Activated CD4-positive, alpha-beta T cell treated with anti-CD3 and anti-CD28 coated beads for 4 hours (primary cell): ENCODE results near the gene ESPN.

ENCODE experiments used
- DNase-seq, 2 donors: peaks; one replicate each; pipeline ENCODE4 v3.0.0-alpha.2; 2020

Gene ESPN

DNA sequence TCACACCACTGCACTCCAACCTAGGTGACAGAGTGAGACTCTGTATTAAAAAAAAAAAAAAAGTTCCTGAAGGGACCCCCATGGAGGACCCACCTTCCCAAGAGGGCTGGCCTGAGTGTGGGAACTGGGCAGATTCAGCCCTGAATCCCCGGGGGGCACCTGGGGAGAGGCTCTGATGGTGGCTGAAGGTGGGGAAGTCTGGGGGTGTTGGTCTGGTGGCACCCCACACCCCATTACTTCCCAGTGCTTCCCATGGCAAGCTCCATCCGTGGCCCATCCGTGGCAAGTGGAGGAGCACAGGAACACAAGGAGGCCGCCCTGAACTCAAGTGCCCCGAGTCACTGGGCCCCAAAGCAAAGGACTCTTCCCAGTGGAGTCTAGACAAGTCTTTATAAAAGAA is 42.2 kb downstream of the ESPN start:
- no peak for DNase-seq

DNA sequence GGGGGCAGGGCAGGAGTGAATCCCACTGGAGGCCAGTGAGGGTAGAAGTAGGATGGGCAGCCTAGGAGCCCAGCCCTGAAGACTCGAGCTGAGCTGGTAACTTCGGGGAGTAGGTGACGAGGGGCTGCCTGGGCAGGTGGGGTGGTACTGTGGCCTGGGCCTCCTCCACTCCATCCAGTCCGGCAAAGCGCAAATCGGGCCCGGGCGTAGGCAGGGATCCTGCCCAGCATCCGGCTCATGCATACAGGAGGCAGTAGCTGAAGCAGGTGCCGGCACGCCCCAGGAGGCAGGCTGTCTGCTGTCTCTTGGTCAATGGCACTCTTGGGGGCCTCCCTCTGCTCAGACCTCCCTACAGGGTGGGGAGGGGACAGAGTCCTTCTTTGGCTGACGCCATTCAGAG is 42.6 kb downstream of the ESPN start:
- DNase-seq, result no peak

DNA sequence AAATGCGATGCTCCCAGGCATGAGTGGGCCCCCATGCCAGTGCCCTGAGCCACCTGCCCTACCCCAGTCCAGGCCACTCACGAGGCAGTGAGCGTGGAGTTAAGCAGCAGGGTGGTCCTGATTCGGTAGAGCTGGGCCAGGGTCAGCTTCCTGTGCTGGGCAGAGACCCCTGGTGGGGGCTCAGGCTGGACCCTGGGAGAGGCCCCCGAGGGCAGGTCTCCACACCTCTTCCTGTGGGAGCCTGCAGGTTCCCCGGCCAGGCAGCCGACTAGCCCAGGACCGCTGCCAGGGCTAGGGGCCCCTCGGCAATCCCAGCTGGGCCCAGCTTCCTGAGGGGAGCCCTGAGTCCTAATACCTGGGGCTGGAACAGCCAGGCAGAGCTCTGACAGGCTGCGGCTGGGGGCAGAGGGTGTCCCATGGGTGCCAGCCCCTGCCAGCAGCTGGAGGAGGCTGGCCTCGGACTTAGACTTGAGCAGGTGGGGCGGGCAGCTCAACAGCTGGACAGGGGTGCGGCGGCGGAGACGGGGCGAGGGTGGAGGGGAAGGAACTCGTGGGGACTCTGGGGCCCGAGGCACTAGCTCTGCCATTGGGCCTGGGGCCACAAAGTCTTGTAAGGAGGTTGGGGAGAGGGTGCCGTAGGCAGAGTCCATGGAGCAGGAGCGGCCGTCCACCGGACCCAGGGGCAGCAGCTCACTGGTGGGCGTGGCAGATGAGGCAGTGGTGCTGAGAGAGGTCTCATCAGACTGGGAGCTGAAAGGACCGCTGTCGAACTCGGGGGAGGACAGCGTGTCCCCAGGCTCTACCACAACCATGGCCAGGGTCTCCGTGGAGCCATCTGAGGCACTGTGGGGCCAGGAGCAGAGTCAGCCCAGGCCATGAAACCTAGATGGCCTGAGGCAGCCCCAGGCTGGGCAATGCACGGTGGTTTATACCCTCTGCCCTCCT is 43.4 kb downstream of the ESPN start:
- DNase-seq, result no peak

DNA sequence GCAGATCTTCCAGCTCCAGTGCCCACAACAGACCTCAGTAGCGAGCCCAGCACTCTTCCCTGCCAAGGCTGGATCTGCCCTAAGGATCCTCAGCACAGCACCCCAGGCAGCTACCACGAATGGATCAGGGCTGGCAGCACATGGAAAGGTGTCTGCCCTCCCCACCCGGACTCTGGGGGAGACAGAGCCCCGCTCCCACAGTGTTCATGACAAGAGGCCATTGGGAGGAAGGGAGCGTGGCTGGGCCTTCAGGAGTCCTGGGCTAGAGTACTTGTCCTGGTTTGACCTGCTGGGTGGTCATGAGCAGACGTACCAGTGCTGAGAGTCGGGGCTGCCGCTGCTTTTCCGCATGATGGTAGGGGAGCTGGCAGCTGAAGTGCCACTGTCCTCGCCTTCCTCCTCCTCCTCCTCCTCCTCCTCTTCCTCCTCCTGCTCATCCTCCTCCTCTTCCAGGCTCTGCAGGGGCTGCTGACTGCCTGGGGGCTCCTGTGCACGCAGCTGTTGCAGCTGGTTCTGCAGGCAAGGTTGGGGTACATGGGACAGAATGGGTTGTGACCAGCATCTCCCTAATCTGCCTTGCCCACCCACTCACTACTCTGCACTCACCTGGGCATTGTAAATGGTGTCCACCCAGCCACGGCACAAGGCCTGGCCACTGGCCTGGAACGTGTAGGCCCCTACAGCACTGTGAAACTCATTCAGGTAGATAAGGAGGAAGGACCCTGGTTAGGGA is 44.3 kb downstream of the ESPN start:
- DNase-seq, result no peak

DNA sequence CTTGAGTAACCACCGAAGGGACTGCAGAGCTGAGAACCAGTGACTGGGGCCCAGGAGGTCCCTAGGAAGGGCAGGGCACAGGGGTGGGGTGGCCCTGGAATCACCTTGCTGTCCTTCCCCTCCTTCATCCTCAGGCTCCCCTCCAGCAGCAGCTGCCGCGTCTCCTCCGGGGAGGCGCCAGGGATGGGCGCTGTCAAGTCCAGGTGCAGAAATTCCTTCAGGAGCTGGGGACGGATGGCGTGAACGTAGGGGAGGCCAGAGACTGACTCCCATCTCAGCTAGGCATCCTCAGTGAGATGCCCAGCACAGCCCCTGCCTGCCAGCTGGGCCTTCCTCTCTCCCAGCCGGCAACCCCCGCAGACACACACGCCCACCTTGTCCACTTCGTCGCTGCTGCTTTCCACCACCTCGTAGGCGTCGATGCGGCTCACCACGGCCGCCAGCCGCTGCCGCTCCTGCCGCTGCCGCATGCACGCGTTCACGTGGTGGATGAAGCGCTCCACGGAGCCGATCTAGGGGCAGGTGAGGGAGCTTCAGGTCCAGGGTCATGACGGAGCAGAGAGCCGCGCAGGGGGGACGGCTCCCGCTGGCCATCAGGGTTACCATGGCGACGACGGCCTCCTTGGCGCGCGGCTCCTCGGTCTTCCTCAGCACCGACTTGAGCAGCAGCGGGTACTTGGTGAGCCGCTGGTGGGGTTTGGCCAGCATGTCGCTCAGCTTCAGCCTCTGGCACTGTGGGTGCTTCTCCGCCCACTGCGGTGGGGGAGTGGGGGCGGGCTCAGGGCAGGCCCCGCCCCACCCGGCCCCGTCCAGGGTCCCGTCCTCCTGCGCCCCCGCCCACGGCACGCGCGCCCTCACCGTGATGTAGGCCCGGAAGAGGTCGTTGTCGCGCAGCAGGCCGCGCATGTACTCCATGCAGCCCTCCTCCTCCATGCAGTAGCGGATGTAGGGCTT is 45.8 kb downstream of the ESPN start:
- no peak for DNase-seq

DNA sequence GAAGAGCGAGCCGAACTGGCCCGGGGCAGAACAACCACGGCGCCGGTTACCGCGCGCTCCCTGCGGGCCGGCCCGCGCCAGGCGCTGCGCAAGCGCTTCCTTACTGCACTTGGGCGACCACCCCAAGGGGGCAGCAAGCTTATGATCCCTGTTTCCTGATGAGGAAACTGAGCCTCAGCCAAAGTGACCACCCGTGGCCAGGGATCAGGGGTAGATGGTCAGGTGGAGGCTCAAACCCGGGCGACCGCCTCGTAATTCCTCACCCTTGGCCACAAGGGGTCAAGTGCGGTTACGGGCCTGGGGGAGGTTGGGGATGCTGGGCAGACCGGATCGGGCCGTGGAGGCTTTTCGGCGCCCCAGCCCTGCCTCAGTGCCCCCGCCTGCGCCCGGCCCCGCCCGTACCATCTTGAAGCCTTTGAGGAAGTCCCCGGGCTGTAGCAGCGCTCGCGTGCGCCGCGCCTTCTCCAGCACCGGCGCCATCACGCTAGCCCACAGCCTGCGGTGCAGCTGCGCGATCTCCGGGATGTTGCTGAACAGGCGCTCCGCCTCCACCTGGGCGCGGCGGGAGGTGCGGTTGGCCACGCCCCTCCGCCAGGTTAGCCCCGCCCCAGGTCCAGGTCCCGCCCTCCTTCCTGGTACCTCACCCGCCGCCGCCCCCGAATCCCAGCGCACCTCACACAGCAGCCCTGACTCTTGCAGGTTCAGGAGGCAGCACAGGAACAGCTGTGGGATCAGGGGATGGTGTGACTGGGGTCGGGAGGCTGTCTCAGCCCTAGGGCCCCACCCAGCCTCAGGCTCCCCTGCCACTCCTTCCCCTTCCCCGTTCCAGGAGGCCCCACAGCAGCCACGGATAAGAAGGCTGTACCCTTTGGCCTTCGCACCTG is 46.8 kb downstream of the ESPN start:
- DNase-seq, result no peak

DNA sequence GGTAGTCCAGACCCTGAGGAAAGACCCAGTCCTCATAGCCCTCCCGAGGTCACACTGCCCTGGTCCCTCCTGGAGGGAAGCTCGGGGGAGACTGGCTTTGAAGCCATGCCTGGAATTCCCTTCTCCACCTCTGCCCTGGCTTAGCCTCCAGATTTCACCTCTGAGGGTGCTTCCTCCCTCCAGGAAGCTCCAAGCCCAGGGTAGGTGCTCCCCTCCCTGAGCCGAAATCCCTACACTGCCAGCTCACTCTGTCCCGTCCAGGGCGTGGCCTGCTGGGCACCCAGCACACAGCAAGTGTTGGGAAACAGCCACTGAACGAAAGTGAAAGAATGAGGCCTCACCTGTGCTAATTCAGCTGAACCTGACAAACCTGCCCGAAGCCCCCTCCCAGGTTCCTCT is 47.4 kb downstream of the ESPN start:
- no peak for DNase-seq

DNA sequence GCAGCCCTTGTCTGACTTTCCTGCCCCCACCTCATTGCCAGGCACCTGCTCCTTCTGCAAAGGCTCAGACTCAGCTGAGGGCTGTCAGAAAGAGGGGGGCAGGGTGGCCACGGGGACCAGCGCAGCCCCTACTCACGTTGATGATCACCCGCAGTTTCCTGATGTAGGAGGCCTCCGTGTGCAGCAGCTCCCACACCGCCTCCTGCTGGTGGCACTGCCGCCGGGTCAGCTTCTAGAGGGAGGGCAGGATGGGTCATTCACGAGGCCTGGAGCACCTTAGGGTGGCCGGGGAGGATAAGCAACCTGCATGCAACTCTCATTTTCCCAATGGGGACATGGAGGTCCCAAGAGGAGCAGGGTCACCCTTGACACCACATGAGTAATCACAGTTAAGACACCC is 47.8 kb downstream of the ESPN start:
- DNase-seq, result no peak

DNA sequence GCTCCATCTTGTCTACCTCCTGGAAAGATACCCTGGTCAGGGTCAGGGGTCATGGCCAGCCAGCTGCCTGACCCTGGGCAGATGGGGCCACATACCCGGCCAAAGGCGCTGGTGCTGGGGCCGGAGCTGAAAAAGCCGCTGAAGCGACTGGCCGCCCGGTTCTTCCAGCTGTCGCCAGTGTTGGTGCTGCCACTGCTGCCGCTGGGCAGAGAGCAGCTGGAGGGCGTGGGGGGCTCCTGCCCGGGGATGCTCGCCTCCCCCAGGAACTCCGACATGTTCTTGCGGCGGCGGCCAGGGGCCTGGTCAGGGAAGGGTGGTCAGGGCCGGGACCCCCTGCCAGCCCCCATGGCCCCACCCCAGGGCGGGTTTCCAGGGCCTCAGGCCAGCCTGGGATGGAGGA is 48.6 kb downstream of the ESPN start:
- DNase-seq, result no peak

DNA sequence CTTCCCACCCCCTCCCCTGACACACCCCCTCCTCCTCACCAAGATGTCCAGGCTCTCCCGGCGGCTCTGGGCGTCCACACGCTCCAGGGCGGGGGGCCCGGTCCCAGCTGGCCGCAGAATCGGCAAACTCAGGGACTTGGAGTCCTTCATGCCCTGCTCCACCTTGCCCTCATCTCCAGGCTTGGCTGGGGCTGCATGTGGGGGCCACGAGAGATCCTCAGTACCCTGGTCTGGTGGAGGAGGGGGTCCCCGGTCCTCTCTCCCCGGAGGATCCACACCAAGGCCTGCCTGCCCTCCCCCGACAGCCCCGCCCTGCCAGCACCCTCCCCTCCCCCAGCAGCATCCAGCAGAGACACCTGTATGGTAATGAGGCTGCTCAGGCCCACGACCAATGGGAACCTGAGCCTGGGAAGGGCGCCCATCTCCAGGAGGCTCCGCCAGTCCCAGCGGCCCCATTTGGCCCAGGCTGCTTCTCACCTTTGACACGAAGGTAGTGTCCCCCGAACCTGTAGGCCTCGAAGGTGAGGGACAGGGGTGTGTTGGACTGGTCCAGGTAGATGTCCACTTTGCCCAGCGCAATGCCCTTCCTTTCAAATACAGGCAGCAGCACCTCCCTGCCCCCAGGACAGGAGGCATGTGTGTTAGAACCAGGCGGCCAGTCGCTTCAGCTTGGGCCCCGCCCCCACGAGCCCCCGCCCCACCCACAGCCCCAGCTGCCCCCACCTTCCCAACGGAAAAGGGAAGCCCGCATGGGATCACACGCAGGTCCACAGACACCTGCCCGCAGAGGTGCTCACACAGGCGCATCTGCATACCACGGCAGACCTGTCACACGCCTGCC is 49.6 kb downstream of the ESPN start:
- no peak for DNase-seq

DNA sequence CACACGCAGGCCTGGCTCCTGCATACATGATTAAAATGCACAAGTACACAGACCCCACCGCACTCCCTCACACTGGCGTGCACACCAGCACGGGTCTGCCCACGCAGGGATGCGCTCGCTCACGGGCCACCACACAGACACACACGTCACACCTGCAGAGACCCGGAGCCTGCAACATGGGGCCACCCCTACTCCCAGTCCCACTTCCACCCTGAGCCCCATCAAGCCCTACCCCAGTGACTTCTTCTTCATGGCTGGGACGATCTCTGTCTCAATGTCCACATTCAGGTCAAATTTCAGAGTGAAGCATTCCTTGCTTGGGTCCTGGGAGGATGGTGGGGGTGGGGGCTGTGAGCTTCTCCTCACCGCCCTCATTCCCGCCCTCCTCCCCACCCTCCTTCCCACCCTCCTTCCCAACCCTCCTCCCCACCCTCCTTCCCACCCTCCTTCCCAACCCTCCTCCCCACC is 50.3 kb downstream of the ESPN start:
- no peak for DNase-seq

DNA sequence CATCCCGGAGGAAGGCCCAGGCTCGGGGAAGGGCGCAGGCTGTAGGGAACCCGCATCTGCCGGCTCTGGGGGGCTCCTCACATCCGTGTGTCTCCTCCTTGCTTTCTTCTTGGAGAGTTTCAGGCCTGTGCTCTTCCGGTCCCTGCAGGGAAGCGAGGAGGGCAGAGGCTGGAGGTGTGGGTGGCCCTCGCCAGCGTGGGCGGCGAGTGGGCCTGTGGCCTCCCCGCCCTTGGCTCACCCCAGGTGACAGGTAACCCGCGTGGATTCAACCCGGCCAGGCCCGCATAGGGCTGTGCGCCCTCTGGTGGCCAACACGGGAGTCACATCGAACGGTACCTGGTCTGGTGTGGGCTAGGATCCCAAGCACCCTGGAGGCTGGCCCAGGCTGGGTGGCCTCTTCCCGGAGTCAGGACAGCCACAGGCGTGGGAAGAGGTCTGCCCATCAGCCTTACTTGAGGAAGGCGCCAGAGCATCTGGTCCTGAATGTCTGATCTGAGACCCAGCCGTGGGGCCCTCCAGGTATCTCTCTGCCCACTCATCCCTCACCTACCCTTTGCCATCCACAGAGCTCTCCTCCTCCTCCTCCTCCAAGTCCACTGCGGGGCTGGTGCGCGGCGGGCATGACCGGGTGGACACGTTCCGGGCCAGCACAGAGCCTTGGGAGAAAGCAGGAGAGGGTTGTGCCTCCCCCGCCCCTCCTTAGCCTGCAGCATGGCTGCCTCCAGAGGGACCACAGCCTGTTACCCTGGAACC is 51.0 kb downstream of the ESPN start:
- DNase-seq, result peak; percentile 79 to 87

DNA sequence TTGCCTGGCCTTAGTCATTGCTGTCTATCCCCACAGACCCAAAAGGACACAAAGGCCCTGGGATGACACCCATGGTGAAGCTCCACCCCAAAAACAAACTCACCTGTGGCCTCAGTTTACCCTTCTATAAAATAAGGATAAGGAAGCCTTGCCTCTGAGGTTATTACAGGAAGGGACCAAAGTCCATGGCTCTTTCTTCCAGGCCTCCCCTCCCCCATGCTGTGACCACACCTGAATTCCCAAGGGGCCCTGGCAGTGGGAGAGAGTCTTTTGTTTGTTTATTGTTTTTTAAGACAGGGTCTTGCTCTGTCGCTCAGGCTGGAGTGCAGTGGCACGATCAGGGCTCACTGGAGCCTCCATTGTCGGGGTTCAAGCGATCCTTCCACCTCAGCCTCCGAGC is 51.9 kb downstream of the ESPN start:
- no peak for DNase-seq

DNA sequence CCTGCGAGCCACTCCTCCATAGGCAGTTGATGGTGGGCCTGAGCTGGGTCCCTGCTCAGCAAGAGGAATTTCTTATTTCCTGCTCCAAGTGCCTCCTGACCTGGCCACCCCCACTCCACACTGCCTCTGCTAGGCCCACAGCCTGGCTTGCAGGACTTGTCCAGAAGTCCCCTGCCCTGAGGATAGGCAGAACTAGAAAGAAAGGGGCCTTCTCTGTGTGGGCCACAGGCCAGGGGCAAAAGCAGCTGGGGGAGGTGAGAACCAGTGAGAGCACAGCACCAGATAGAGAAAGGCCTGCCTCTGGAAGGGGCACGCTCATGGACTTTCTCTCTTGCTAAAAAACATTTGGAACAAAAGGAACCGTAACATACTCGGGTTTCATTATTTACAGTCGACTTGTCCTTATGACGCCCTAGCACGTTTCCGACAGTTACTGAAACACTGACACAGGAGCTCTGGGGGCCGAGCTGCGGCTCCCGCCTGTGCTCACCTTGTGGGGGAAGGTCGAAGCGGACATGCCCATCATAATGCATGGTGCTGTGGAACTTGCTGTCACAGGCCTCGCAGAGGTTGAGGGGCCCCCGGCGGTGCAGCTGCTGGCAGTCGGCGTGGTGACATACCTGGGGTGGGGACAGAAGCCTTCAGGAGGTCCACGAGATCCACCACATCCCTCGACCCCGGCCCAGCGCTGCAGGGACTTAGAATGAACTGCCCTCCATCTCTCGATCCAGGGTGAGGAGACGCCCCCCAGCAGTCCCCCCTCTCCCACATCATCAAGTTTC is 52.7 kb downstream of the ESPN start:
- DNase-seq, result no peak

DNA sequence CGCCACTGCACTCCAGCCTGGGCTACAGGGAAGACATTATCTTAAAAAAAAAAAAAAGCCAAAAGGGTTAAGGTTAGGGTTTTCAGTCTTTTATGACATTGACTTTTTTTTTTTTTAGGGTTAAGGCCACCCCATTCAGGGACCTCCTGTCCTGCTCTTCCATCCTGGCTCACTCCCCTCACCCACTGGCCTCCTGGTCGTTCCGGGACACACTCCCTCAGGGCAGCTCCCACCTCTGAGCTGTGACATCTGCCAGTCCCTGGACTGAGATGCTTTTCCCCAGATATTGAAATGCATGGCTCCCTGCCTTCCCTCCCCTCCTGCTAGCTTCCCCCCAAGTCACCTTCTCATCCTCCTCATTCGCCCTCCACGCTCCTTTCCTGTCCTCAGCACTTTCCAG is 57.2 kb downstream of the ESPN start:
- DNase-seq, result no peak

DNA sequence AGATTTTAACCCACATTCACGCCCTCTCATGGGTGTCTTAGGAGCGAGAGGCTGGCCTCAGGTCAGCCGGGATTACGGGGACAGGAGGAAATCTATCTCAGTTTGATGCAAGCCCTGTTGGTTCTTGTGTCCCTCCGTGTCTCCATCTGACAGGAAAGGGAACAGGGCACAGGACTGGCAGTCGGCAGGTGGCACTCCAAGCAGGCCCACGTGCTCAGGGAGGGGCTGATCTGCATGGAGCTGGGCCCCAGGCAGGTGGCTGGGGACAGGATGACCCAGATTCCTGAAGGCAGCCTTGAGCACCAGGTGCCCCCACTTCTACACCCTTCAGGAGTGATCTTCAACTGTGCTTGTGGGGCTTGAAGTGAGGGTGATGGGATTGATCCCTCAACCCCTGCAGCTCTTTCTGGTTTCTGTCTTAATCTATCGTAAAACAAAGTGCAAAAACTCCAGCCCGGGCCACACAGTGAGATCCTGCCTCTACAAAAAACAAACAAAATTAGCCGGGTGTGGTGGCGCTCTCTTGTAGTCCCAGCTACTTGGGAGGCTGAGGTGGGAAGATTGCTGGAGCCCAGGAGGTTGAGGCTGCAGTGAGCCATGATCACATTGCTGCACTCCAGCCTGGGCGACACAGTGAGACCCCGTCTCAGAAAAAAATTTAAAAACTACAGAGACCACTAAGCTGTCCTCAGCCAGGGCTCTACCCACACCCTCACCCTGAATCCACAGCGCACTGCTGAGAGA is 58.6 kb downstream of the ESPN start:
- DNase-seq, result no peak

DNA sequence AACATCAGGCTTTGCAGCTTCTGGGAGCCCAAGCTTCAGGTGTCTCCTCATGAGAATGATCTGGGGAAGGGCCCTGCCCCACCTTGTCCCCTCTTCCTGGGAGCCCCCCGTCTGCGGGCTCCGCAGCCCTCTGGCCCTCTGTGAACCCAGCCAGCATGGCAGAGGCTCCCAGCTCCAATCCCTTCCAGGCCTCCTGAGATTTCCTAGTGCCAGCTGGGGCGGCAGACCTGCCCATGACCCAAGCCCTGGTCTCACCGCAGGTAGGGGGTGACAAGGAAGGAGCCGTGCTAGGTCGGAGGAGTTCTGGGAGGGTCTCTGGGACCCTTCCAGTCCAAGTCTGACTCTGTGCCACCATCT is 59.2 kb downstream of the ESPN start:
- DNase-seq, result no peak

DNA sequence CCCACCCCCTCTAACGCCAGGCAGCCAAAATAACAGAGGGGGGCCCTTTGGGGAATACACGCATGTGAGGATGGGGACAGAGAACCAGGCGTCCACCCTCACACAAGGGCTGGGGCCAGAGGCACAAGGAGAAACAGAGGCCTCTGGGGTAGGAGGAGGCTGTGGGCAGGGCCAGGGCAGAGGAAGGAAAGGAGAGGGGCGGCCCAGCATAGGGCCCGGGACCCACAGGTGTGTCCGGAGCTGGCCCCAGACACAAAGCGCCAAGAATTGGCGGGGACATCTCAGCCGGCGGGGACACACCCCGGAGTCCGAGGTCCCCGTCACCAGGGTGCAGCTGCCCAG is 60.2 kb downstream of the ESPN start:
- no peak for DNase-seq
